GM18951 (cell line): Measurements from ENCODE around the gene SORCS2.

Experiments used
- POLR2A ChIP-seq: IDR thresholded peaks from 4 replicates; pipeline ENCODE4 v1.6.1; 2011; ENCODE audit warnings: mild to moderate bottlenecking; ENCODE audit not compliant: insufficient read length, insufficient read depth; ENCODE audit errors: extremely low read depth
- in situ Hi-C: fragments of 300-500 bp; cut with MboI; formaldehyde crosslinking; loops from one replicate; pipeline ENCODE4 v1.12.0; 2022; ENCODE audit warnings: low sequenced_read_pairs, mixed read lengths, inconsistent platforms; ENCODE audit not compliant: unreplicated experiment

Gene SORCS2

DNA sequence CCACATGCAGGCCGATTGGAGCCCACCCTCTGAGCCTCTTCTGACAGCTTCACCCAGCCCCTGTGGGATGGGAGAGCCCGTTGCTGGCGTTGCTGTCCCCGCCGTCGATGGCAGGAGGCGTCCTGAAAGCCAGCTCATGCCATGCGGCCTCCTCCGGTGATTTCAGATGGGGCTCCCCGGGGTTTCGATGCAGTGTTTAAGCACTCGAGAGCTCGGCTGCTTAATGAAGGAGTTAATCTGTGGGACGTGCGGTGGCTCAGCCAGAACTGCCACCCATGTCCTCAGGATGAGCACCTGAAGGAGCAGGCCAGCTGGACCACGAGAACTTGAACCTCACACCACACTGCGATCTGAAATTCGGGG is 95.6 kb downstream of the SORCS2 start:
- in situ Hi-C loops = no loop called here
- TF ChIP-seq POLR2A = no peak

DNA sequence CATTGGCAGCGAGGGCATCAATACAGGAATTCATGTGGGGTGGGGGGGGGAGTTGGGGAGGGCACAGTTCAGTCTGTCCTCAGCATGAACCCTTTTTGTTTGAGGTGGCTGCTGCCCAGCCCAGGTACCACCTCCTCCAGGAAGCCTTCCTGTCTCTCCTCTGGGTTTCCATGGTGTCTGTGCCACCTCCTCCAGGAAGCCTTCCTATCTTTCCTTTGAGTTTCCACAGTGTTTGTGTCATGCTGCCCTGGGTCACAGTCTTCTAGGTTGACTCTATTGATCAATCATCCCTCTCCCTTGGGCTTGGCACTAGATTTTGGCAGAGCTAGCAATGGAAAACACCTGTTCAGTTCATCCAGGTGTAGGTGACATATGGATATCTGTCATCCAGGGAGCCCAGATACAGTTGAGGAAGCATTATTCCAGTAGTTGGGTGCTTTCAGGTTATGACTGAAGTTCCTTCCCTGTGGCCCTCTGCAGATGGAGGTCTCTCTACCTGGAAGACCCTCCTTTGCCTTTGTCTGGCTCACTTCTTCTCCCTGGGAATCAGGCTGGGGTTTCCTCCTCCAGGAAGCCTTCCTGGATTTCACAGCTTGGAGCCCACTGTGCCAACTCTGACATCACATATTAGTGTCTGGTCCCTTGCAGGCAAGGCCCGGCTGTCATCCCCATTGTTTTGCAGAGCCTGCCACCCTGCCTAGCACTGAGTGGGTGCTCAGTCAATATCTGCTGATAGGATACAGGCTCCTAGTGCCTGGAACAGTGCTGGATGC is 96.6 kb downstream of the SORCS2 start:
- in situ Hi-C loops = no loop called here
- no peak for TF ChIP-seq POLR2A

DNA sequence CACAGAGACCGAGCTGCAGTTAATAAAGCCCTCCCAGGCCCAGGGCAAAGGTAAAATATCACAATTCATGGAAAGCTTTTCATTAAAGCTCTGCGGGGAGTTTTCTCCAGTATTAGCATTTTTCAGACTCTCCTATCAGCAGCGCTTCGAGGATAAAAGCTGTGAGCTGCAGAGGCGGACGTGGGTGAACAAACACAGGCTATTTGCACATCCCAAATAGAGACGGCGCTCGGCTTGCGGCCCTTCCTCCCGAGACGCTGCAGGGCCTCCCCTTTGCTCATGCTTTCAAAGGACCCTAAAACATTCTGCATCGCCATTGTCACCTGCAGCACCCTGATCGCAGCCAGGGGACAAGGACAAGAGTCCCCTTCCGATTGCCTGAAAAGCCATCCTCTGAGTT is 97.3 kb downstream of the SORCS2 start:
- in situ Hi-C loops = no loop called here
- no peak for TF ChIP-seq POLR2A

DNA sequence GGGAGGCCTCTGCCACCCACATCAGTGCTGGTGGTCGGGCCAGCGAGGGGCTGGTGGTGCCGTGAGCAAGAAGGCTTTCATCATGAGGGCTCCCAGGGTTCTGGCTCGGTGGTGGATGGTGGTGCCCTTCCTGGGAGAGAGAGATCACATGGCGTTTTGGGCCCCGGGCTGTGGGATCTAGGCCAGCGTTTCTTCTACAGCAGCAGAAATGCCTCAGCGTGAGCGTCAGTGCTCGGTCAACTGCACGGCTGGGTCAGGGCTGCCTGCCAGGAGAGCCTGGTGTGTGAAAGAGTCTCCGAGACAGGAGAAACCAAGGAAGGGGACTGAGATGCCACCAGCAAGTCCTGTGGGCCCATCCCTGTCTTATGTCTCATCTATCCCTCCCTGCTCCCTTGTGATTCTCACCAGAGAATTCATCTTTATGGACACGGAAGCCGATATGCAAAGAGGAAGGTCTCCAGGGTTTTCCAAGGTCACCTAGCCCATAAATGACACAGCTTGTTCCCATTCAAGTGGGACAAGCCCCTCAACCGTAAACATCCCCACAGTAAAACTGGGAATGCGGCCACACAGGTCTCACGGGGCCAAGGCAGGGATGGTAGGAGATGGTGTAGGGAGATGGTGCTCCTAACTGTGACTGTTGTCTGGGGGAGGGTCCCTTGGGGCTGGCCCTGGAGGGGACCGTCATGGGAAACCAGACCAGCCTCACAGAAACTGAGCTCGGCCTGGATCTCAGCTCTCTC is 99.2 kb downstream of the SORCS2 start:
- no peak for TF ChIP-seq POLR2A
- in situ Hi-C loops = no loop called here

DNA sequence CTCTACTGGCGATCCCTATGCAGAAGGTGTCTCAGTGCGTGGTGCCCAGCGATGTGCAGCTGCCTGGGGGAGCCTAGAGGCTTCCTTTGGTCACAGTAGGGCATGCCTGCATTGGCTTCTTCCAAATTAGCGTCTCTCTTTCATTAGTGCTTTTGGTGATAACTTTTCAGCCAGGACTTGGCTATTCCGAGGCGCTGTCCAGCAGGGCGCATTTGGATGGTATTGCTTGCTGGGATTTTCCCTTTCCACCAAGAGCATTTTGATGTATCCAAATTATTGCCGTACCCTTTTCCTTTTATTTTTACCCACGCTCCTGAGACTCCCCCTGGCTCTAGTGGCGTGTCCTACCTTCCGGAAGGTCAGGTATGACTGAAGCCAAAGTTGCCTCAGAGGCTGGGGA is 101.4 kb downstream of the SORCS2 start:
- TF ChIP-seq POLR2A = no peak
- in situ Hi-C loops = no loop called here

DNA sequence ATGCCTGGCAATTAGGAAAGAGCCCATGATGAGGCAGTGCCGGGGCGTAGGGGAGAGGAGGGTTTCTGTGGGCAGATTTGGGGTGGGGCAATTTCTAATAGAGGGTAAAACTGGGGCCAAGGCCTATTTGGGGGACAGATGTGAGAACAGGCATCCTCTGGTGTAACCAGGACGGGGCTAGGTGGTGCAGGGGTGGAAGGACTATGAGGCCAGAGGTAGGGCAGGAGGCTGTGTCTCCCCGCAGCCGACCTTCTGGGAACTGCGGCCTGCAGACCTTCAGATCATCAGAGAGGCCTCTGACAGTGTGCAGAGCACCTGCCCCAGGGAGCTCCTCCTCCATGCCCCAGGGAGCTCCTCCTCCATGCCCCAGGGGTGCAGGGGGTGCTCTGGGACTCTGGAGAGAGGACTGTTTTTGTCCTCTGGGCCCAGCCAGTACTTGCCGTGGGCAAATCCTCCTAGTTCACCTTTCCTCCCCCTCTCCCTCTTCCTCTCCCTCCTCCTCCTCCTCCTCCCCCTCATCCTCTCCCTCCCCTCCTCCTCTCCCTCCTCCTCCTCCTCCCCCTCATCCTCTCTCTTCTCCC is 101.9 kb downstream of the SORCS2 start:
- TF ChIP-seq POLR2A = no peak
- in situ Hi-C loops = no loop called here

DNA sequence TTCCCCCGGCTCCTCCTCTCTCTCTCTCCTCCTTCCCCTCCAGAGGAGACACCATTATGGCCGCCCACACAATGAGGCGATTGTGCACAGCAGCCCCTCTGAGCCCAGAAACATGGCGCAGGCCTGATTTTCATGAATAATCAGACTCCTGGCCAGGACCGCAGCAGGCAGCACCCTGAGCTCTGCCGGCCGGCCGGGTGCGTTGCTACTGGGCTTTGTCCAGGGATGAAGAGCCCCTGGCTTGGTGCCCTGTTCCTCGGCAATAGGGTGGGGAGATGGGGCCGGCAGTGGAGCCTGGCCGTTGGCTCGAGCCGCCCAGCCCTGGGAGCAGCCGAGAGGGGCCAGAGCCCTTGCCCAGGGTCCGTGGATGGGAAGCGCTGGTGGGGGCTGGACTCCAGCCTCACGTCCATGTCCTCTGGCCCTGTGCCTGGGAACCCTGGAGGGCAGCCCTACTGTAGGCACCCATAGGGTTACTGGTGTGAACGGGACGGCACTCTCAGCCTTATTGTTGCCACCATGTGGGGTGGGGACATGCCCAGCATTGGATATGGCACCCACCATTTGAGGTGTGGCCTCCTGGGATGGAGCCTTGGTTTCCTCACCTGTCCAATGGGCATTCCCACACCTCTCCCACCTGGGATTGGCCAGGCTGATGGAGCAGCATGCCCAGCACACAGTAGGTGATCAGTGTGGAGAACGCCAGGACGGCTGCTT is 103.0 kb downstream of the SORCS2 start:
- TF ChIP-seq POLR2A = no peak
- in situ Hi-C loops = no loop called here

DNA sequence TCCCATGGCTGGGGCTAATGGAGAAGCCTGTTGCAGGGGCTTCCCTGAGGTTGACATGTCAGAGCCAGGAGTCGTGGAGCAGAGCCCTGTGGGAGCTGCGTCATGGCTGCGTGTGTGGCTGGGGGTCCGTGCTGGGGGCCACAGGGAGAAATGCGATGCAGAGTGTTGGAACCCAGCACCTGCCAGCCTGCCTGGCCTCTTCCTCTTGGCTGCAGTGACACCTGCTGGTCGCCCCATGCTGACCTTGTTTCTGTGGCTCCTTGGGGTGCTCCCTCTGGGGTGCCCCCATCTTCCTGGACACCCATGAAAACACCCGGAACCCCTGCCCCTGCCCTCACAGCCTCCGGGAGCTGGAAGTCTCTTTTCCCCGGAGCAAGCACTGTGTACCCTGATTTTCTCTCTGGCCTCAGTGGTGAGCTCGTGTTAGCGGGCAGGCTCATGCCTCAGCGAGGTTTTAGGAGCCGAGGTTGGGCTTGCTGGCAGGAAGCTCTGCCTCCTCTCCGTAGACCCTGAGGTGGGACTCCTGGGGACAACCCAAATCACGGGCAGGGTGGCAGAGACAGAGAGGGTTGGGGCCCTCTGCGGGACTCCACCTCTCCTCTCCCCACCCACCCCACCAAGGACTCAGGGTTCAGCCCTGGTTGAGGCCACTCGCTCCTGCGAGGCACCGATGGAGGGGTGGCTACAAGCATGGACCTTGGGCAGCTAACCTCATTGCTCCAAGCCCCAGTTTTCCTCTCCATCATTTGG is 103.7 kb downstream of the SORCS2 start:
- TF ChIP-seq POLR2A = no peak
- in situ Hi-C loops = no loop called here

DNA sequence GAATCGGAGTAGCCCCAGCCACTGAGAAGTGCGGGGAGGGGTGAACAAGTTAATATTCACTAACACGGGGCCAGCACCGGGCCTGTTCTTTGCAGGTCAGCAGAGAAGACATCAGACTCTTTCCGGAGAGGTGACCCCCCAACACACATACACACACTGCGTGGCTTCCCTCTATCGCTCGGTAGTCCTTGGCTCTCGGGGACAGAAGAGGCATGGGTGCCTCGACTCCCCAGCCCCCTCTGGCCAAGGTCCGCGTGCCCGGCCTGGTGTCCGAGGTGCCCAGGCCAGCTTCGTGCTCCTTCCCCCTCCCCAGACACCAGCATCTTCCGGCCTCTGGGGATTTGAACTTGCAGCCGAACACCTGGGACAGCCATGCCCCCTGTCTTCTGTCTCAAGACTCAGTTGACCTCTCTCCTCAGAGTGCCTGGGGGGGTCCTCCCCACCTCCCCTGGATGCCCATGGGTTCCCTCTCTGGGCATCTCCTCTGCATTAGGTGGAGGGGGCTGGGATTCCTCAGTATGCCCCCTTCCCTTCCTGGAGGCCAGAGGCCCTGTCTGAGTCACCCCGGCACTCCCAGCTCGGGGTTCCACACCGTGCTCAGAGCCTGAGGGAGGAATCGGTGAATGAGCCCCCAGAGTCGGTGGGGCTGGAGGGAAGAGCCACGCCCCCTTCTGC is 104.5 kb downstream of the SORCS2 start:
- TF ChIP-seq POLR2A = no peak
- in situ Hi-C loops = no loop called here

DNA sequence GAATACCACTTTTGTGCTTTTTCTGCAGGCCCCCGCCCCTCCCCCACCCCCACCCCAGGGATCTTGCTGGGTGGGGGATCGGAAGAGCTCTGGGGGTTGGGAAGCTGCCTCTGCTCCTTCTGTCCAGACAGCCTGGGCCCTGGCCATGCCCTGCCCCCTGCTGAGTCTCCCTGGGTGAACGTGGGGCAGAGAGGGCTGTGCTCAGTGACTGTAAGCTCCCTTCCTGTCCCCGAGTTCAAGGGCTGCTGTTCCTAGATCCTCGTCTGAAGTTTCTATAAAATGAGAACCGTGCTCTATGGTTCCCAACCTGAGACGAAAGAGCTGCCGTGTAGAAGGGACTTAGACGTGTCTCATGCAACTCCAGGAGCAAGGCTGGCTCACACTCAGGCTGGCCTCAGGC is 105.0 kb downstream of the SORCS2 start:
- no peak for TF ChIP-seq POLR2A
- in situ Hi-C loops = no loop called here

DNA sequence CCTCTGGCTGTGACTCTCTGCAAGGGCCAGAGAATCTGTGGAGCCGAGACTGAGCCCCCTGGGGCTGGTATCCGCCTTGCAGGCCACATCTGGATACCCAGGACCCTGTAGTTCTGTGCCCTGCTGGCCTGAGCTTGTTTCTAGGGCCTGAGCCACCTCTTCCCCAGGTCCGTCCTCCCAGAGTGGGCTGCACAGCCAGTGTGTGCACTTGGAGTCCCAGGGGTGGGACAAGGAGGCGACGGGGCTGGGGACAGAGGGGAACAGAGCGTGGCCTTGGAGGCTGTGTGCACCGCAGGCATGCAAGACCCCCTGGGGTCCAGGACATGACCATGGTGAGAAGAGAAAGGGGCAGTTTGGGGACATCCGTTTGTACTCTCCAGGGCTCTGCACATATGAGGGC is 105.5 kb downstream of the SORCS2 start:
- in situ Hi-C loops = no loop called here
- no peak for TF ChIP-seq POLR2A

DNA sequence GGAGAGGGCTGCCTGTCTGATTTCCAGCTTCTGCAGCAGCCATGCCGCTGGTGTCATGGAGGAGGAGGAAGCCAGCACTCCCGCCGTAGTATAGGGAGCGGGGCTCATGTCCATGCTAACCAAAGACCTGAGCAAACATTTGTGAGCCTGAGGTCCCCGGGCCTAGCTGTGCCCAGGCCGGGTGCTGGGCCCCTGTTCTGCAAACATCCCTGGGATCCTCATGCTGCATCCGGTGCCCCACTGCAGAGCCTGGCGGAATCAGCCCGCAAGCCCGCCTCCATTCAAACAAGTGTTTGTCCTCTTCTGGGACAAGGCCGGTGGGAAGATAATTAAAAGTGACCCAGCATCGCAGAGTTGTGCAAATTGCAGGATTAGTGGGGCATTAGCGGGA is 106.3 kb downstream of the SORCS2 start:
- in situ Hi-C loops = no loop called here
- no peak for TF ChIP-seq POLR2A
